Stimulated activated naive CD4-positive, alpha-beta T cell treated with Interleukin-2 at 50 U/mL for 16 hours (primary cell): ENCODE measurements around the gene PC.
"Not testable (repeated sequence)": the region's sequence is repeated elsewhere in the genome, so short reads cannot be mapped to it uniquely, and the experiment has no call there.

Experiments used
- DNase-seq: peaks from one replicate; lab custom pipeline; 2025; lab: John Stamatoyannopoulos, UW

Gene PC, protein sequence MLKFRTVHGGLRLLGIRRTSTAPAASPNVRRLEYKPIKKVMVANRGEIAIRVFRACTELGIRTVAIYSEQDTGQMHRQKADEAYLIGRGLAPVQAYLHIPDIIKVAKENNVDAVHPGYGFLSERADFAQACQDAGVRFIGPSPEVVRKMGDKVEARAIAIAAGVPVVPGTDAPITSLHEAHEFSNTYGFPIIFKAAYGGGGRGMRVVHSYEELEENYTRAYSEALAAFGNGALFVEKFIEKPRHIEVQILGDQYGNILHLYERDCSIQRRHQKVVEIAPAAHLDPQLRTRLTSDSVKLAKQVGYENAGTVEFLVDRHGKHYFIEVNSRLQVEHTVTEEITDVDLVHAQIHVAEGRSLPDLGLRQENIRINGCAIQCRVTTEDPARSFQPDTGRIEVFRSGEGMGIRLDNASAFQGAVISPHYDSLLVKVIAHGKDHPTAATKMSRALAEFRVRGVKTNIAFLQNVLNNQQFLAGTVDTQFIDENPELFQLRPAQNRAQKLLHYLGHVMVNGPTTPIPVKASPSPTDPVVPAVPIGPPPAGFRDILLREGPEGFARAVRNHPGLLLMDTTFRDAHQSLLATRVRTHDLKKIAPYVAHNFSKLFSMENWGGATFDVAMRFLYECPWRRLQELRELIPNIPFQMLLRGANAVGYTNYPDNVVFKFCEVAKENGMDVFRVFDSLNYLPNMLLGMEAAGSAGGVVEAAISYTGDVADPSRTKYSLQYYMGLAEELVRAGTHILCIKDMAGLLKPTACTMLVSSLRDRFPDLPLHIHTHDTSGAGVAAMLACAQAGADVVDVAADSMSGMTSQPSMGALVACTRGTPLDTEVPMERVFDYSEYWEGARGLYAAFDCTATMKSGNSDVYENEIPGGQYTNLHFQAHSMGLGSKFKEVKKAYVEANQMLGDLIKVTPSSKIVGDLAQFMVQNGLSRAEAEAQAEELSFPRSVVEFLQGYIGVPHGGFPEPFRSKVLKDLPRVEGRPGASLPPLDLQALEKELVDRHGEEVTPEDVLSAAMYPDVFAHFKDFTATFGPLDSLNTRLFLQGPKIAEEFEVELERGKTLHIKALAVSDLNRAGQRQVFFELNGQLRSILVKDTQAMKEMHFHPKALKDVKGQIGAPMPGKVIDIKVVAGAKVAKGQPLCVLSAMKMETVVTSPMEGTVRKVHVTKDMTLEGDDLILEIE

DNA sequence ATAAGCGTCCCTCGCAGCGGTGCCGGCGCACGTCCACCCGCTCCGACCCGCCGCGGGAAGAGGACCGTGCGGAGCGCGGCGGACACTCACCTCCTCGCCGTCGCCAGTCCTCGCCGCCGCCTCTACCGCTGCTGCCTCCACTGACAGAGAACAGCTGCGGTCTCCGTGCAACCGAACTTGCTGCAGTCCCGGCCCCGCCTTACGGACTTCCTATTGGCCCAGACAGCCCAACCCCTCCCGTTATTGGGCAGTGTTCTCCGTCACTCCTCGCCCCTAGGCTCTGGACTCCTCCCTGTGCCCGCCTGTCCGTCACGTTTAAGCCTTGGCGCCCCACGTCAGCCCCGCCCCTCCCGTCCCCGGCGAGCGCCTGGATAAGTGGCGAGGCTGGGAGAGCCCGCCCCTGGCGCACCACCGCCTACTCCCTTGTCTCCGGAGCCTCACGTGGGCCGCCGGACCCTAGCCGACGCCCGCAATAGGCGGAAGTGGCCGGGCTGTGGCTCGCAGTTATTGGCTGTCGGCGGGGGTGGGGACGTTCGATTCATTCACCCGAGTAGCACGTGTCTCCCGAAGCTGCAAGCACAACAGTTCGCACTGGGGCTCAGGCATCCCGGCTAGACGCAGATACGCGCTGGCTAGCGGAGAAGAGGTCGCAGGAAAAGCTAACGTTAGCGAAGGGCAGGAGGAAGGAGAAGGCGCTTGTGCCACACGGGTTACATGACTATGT is at the start of gene PC:
Gene PC, minus strand, starts transcription at position 152 of the 724 bp plus-strand sequence. CDS start 86,224 bp downstream, outside the sequence.
- peak; percentile 99 for DNase-seq

DNA sequence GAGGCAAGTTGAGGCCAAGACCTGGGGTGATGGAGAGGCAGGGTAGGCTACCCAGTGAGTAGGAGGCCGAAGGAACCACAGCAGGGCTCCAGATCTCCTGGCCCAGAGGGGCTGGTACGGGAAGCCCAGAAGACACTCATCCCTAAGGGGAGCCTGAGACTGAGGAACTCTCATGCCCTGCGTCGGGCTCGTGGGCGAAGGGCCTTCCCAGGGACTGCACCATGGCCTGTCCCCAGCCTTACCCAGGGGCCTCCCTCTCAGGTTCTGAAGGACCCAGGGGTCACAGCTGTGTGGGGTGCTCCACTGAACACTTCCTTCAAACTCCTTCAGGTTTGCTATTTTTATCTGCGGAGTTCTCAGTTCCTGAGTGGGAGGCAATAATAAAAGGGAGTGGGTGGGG is 48.9 kb upstream of the PC start:
- no peak for DNase-seq

DNA sequence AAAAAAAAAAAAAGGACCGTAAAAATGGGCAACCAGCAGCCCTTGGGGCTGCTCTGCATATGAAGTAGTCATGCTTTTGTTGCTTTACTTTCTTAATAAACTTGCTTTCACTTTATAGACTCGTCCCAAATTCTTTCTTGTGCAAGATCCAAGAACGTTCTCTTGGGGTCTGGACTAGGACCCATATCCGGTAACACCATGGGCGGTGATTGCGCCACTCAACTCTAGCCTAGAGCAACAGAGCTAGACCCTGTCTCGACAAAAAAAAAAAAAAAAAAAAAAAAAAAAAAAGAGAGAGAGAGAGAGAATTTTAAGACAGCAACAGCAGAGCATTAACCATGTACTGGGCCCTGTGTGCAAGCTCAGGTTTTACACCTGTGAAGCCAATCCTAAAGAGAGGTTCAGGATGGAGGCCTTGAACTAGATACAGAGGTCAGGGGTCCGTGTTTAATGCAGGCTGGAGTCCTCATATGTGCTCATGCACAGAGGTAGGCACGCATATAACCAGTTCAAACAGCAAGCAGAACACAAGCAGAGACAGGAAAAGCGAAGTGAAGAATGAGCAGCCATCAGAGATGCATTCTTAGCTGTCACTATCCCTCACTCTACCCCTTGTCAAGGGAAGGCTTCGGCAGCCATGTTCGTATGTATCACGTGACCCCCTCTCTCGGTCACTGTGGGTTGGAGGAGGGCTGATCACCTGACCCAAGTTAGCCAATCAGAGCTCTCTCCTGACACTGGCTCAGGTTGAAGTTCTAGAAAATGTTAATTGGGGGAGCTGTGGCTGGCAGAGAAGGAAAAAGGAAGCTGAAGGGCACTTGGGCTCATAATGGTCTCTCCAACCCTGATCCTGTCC is 48.1 kb upstream of the PC start:
- peak; percentile 16 for DNase-seq

DNA sequence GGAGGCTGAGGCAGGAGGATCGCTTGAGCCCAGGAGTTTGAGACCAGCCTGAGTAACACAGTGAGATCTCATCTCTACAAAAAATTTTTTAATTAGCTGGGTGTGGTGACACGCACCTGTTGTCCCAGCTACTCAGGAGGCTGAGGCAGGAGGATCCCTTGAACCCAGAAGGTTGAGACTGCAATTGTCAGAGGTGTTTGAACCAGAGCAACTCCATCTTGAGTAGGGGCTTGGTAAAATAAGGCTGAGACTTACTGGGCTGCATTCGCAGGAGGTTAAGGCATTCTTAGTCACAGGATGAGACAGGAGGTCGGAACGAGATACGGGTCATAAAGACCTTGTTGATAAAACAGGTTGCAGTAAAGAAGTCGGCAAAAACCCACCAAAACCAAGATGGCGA is 47.0 kb upstream of the PC start:
- not testable (repeated sequence) for DNase-seq

DNA sequence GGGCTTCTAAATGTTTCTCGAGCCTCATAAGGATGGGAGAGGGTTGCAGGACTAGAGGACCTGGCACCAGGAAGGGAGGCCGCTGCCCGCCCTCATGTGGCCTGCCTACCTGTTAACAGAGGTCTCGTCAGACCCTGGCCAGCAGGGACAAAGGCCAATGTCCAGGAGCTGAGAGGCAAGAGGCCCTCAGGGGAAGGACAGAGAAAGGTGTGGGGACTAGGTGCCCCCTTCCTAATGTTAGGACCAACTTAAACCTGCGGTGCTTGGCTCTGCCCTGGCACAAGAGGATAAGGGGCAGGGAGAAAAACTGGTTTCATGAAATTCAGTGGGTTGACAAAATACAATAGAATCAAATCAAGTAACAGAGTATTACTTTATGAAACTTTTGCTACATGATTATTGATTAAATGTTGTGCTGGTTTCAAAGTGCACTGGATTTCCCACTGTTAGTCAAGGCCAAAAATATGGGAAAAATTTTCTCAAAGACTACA is 44.8 kb upstream of the PC start:
- DNase-seq: no peak

DNA sequence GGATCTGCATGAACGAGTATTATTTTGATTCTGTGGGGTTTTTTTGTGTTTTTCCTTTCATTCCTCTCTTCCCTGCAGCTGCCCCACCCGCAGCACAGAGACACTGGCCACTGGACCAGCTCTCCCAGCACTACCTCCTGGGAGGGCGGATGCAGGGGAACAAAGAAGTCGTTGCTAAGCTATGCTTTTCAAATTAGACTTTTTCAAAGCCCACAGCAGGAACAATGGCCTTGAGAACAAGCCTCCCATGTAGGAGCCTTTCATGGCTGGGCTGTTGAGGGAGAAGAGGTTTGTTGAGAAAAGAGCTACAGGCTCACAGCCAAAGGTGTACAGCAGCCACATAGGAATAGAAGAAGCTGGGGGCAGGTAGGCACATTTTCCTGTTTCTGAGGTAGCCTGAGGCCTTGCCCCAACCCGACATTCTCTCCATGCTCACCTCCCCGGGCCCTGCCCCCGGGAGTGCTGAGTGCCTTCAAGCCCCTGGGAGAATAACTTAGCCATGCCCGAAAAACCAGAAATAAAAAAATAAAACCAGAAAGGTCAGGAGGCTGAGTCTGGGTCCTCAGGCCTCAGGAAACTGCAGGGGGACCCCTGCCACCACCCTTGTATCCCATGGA is 44.2 kb upstream of the PC start:
- no peak for DNase-seq

DNA sequence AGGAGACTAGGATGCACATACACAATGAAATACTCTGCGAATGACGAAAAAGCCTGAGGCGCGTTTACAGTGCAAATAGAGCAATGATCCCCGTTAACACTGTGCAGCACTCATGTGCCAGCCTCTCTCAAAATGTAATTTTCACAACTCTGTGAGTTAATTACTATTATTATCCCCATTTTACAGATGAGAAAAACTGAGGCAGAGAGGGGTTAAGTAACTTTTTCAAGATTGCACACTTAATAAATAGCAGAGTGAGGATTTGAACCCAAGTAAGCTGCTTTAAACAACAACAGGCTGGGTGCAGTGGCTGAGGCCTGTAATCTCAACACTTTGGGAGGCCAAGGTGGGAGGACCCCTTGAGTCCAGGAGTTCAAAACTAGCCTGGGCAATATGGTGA is 43.1 kb upstream of the PC start:
- DNase-seq: no peak

DNA sequence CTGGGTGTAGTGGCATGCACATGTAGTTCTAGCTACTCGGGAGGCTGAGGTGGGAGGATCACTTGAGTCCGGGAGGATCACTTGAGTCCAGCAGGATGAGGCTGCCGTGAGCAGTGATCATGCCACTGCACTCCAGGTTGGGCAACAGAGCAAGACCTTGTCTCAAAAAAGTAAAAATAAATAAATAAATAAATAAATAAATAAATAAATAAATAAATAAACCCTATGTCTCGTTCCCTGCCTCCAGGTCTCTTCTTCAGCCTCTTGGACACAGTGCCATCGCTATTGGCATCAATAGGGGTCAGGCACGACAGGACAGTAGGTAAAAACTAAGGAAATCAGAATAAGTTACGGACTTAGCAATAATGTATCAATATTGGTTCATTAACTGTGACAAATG is 41.4 kb upstream of the PC start:
- DNase-seq: no peak

DNA sequence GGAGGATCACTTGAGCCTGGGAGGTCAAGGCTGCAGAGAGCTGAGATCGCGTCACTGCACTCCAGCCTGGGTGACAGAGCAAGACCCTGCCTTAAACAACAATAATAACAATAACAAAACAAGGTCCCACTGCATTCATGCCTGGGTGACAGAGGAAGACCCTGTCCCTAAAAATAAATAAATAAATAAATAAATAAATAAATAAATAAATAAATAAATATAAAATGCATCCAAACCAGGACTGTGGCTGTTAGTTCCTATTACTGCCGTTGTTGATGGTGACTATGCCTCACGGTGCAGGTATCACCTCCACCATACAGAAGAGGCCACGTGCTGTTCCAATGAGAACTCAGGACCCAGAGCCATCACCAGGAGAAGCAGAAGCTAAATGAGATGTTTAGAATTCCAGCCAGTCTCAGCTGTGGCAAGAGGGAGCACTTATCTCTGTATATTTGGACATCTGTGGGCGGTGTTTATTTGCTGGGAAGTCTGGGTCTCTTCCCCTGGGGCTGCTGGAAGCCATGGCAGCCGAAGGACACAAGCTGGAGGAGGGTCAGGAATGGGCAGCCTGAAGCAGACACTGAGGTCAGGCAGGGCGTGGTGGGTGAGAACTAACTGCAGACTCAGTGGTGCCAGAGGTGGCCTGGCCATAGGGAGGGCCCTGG is 38.6 kb upstream of the PC start:
- DNase-seq: no peak

DNA sequence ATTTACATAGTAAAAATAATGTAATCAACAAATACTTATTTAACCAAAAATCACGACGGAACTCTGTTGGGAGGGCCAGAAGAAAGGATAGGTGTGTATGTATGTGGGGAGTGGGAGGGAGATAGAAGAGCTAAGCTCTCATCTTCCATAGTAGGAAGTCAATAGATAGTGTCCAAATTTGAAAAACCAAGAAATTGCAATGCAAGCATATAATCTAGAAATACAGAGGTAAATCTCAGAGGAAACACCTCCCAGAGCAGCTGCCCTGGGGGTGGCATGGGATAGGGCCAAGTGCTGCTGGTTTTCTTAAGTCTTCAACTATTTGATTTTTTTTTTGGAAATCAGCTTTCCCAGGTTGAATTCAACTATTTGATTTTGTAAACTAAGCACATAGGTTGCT is 33.9 kb upstream of the PC start:
- DNase-seq: no peak

DNA sequence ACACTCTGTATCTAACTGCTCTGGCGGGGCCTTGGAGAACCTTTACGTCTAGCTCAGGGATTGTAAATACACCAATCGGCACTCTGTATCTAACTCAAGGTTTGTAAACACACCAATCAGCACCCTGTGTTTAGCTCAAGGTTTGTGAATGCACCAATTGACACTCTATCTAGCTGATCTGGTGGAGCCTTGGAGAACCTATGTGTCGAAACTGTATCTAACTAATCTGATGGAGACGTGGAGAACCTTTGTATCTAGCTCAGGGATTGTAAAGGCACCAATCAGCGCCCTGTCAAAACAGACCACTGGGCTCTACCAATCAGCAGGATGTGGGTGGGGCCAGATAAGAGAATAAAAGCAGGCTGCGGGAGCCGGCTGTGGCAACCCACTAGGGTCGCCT is 31.2 kb upstream of the PC start:
- not testable (repeated sequence) for DNase-seq

DNA sequence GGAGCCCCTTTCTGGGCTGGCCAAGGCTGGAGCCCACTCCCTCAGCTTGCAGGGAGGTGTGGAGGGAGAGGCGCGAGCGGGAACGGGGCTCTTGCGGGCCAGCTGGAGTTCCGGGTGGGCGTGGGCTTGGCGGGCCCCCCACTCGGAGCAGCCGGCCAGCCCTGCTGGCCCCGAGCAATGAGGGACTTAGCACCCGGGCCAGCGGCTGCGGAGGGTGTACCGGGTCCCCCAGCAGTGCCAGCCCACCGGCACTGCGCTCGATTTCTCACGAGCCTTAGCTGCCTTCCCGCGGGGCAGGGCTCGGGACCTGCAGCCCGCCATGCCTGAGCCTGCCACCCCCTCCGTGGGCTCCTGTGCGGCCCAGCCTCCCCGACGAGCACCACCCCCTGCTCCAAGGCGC is 30.6 kb upstream of the PC start:
- DNase-seq: not testable (repeated sequence)

DNA sequence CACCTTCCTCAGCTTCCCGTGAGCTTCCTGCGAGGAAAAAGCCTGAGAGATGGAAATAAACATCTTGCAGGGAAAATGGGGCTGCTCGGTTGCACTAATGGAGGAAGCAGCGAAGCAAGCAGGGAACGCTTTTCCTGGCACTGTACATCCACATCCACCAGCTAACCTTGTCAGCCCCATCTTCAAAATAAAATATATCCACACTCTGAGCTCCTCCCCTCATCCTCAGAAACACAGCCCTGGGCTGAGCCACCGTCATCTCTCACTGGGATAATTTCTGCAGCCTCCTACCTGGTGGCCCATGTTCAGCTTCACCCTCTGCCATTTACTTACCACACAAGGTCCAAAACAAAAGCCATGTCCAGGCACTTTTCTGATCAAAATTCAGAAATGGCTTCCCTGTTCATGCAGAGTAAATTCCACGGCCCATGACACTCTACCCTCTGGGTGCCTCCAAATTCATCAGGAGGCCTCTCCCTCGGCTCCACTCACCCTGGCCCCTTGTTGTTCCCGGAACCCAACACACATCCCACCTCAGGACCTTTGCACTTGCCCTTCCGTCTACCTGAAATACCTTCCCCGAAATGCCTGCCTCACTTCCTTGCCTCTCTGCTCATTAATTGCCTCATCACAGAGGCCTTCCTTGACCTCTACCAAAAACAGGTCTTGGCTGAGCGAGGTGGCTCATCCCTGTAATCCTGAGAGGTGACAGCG is 29.9 kb upstream of the PC start:
- DNase-seq: no peak

DNA sequence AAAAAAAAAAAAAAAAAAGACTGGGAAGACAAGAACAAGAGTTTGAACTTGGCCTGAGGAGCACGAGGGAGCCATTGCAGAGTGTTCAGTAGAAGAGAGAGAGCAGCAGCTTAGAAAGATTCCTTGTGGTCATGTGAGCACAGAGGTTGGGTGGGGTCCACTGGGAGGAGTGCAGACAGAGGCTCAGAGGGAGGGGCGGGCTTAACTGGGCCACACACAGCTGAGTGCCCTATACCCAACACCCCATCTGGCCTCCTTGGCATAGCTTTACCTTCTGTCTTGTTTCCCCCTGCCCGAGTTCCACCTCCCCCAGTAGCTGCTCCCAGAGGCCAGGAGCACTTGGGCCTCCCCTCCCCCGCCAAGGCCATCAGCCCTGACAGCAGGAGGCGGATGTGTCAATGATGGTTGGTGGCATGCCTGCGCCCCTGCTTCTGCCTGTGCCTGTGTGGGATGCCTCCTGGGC is 29.0 kb upstream of the PC start:
- DNase-seq: no peak

DNA sequence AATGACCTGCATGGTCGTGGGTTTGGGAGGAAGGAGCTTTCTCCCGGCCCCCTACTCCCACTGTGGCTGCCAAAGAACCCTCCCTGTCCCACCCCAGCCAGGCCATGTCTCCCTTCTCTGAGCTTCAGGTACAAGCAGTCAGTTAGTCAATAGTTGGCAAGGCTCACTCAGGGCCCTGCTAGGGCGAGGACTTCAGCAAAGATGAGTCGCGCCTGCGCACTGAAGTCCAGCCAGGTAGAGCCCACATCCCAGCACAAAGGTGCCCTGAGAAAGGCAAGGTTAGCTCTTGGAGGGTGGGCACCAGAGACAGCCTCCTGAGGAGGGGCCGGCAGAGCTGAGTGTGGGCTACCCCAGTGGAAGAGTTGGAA is 28.0 kb upstream of the PC start:
- DNase-seq: no peak

DNA sequence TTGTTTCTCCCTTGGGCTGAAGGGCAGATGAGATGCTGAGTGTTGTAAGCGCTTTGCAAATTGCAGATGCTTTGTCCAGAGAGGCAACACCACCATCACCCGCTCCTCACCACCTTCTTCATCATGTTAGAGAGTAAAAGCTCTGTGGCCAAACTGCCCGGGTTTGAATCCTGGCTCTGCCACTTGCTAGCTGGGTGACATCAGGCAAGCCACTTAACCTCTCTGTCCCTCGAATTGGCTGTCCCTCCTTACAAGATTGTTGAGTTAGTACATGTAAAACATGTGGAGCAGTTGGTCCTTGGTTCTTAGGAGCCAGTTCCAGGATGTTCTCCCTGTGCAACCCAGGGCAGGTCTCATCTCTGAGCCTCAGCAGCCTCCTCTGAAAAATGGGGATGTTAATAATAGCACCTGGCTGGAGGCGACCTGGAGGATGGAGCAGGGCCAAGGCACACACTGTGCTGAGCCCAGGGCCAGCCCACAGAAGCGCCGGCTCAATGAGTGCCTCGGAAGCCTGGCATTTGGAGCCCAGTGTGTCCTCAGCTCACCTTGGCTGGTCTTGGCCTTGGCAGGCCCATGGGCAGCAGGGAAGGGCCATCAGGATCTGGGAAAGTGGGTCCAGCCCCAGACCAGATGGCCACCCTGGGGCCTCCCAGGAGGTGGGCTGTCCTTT is 27.5 kb upstream of the PC start:
- DNase-seq: no peak

DNA sequence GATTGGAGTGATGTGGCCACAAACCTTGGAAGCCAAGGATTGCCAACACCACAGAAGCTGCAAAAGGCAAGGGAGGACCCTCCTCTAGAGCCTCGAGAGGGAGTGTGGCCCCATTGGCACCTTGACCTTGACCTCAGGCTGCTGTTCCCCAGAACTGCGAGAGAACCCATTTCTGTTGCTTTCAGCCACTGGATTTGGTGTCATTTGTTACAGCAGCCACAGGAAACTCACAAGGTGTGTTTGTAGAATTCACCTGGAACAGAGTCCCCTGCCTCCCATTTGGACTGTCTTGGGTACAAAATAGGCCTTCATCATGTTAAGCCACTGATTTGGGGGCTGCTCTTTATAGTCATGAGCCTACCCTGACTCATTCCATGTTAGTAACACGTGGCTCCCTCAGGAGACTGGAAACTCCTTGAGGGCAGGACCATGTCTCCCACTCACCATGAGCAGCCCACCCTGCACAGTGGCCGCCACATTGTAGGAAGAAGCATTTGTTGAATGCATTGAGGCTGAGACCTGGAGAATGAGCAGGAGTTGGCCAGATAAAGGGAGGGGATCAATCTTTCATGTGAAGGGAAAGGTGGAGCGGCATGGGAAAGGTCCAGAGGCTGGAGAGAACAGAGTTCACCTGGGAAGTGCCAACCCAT is 25.2 kb upstream of the PC start:
- no peak for DNase-seq
